Head of caudate nucleus (tissue), 42 donors: Measurements from ENCODE around the gene PRRT1B.
"Not testable (repeated sequence)": the region's sequence is repeated elsewhere in the genome, so short reads cannot be mapped to it uniquely, and the experiment has no call there.

Experiments used
- DNase-seq, 42 donors: peaks; one replicate each; pipeline versions ENCODE4 v3.0.0 to v3.0.0-alpha.2; 2020 to 2021; ENCODE audit warnings: mixed read lengths in 7 of 42
- intact Hi-C: fragments of 100-400 bp; cut with DNase I; formaldehyde crosslinking; loops from one replicate; pipeline ENCODE4 v1.15.0; 2022

Gene PRRT1B

GRCh38 chr9:131545003-131545785 is at the start of gene PRRT1B:
TSS of gene PRRT1B (plus strand) at chr9:131545523. CDS start at chr9:131545616, 93 bp downstream.
- DNase-seq, result no peak
- intact Hi-C loops, result no loop called here

DNA sequence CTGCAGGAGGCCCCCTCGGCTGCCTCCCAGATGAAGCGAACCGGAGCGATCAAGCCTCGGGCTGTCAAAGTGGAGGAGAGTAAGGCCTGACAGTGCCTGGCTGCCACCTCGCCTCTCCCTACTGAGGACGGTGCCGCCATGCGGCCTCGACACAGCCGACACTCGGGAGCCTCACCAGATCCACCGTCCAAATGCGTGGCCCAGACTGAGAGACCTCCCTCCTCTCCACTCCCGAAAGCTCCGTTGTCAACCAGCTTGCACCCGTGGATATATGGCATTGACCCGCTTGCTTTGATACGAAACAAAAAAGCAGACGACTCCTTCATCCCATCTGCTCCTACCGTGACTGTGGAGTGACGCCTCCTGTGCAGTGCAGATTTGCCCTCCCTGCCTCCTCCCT is 49.5 kb upstream of the PRRT1B start:
- intact Hi-C loops, result no loop called here

GRCh38 chr9:131496844-131497405 is 48.4 kb upstream of the PRRT1B start:
- intact Hi-C loops, result no loop called here
- DNase-seq, result no peak

More for the DNA sequence above, 49.5 kb upstream of the PRRT1B start:
- DNase-seq, result no peak

- no peak for DNase-seq
- intact Hi-C loops, result no loop called here
These were observed 46.0 kb upstream of the PRRT1B start for GRCh38 chr9:131499254-131499767.

GRCh38 chr9:131500377-131500776 is 44.9 kb upstream of the PRRT1B start:
- intact Hi-C loops, result no loop called here
- peak in 3 of 42 donors; percentile 23 to 46 (median 34) for DNase-seq

DNA sequence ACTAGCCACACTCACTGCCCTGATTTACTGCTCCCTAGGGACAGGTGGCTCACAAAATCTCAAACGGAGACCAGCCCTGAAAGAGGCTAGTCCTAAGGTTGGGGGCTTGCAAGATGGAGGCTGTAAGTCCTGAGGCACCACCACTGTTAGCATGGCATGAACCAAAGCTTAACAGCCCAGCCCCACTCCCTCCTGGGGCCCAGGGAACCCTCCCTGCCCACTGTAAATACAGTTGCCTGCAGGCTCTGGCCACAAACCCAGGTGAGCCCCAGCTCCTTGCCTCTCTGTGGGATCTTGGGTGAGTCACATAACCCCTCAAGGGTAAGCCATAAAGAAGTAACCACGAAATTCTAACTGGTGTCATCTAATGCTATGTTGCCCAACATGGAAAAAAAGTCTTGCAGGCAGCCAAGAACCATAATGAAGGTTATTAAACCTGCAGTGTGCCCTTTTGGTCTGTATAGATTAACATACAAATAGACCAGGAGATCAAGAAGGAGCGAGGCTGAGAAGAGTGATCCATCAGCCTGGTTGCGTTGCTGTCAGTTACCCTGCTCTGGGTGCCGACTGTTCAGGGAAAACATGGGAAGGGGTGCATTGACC is 44.3 kb upstream of the PRRT1B start:
- intact Hi-C loops, result no loop called here
- no peak for DNase-seq

DNA sequence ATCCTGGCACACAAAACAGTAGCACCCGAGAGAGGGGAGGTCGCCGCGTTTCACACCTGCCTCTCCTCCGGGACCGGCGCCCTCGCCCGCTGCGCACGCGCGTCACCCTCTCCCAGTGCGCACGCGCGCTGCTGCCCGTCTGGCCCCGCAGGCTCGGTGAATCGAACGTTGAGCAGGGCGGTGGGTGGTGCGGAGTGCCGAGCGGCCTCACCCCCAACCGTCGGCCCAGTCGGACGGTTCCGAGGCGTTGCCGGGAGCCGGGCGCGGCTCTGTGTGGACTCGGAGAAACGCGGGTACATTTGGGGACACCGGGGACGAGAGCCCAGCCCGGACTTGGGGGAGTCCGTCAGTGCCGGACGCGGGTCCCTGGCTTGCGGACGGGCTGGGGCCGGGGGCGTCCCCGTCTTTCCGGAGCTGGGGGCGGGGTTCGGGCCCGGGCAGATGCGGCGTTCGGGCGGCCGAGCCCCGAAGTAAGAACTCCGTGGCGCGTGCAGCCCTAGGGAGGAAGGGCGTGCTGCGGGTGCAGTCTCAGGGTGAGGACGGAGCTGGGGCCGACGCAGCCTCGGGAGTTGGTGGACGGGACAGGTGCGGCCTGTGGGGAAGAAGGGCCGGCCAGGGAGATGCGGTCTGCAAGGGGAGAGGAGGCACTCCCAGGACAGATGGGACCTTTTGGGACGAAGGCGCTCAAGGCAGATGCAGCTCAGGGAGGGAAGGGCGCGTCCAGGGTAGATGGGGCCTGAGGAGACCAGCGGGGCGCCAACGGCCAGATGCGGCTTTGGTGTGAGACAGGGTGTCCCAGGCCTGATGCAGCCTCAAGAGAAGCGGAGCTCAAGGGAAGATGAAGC is 42.3 kb upstream of the PRRT1B start, which contains the start of gene POMT1:
POMT1 (plus strand) TSS at position 138 of the 845 bp plus-strand sequence. CDS start 1,301 bp downstream, outside the sequence.
- intact Hi-C loops, result no loop called here
- peak; percentile 69 to 96 (median 90) for DNase-seq

GRCh38 chr9:131503626-131504465 is 41.5 kb upstream of the PRRT1B start:
- intact Hi-C loops, result no loop called here

GRCh38 chr9:131505012-131505411 is 40.3 kb upstream of the PRRT1B start:
- intact Hi-C loops, result no loop called here
- no peak for DNase-seq

More at GRCh38 chr9:131503626-131504465, 41.5 kb upstream of the PRRT1B start:
- peak in 7 of 42 donors; percentile 11 to 37 (median 27) for DNase-seq

DNA sequence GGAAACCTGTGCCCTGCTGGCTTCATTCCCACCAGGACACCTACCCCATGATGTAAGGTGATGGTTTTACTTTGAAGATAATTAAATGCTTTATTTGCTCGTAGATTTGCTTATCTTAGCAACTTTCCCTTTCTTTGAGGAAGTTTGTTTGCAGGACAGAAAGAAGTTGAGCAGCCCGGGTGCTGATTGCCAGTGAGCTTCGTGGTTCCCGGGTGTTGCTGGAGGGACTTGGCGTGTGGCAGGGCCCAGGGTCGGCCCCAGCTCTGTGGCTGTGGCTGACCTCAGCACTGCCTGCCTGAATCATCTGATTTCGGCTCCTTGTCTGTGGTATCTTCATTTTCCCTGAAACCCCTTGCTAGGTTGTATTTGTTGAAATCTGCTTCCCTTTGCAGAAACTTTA is 33.9 kb upstream of the PRRT1B start:
- intact Hi-C loops, result no loop called here
- DNase-seq, result no peak

DNA sequence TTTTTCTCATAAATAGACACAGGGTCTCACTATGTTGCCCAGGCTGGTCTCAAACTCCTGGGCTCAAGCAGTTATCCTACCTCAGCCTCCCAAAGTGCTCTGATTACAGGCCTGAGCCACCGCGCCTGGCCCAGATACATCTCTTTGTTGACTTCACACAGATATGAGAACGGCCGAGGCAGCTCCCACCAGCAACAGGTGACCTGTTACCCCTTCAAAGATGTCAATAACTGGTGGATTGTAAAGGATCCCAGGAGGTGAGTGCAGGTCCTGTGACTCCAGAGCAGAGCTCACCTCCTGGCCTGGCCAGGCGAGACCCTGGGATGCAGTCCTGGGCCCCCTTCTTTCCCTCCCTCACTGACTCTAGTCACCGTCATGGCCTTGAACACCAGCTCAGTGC is 33.4 kb upstream of the PRRT1B start:
- no peak for DNase-seq
- intact Hi-C loops, result no loop called here

- DNase-seq, result no peak
- intact Hi-C loops, result no loop called here
These were observed 32.1 kb upstream of the PRRT1B start for GRCh38 chr9:131513177-131513576.

- DNase-seq, intact Hi-C loops: not testable (repeated sequence)
These were observed 29.7 kb upstream of the PRRT1B start for GRCh38 chr9:131515559-131516031.

- intact Hi-C loops, result no loop called here
- DNase-seq, result no peak
These were observed 29.2 kb upstream of the PRRT1B start for GRCh38 chr9:131516100-131516499.

- DNase-seq, result no peak
- intact Hi-C loops, result no loop called here
These were observed 28.4 kb upstream of the PRRT1B start for GRCh38 chr9:131516930-131517329.

GRCh38 chr9:131517761-131518190 is 27.5 kb upstream of the PRRT1B start:
- peak in 31 of 42 donors; percentile 33 to 82 (median 56) for DNase-seq

DNA sequence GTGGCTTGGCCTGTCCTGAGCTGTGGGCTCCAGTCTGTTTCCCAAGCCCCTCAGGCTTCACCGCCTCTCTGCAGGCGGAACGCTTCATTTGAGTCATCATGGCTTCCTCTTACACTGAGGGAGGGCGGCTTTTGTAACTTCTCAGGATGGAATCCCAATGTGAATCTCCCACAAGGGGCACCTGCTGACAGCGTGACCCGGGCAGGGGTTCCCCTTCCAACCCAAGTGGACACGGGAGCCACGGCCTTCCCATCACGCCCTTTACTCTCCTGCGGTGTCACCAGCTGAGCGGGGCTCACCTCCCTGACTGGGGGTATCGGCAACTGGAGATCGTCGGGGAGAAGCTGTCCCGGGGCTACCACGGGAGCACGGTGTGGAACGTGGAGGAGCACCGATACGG is 26.8 kb upstream of the PRRT1B start:
- intact Hi-C loops, result no loop called here
- DNase-seq, result no peak

More at GRCh38 chr9:131517761-131518190, 27.5 kb upstream of the PRRT1B start:
- intact Hi-C loops, result no loop called here

GRCh38 chr9:131520503-131520902 is 24.8 kb upstream of the PRRT1B start:
- no peak for DNase-seq
- intact Hi-C loops, result loop anchor here (10.0 kb wide), 1 partner anchor 224 kb away; the partner anchor contains the start of gene RAPGEF1
